Esophagus muscularis mucosa (tissue), 4 donors: ENCODE data around the gene TTLL12. TPM values are rescaled to one million over a fixed set of nuclear protein-coding genes. Genes with fewer than 3 reads are reported as not detected.

Experiments used
- DNase-seq: peaks from one replicate; pipeline ENCODE4 v3.0.0-alpha.2; 2017; ENCODE audit errors: extremely low spot score
- H3K27ac ChIP-seq, 4 donors: fragments of 200-600 bp; sonication (generic); replicated peaks in 1 of 4; 1 replicate in 3 of 4; 2 replicates in 1 of 4; pipeline ENCODE4 v1.5.1; 2016 to 2019; ENCODE audit warnings: mild to moderate bottlenecking in 1 of 4
- H3K27me3 ChIP-seq, 4 donors: fragments of 200-600 bp; sonication (generic); one replicate each; pipeline versions ENCODE4 v1.5.1 to v1.6.0; 2016 to 2019
- H3K36me3 ChIP-seq, 4 donors: fragments of 200-600 bp; sonication (generic); one replicate each; pipeline ENCODE4 v1.5.1; 2016 to 2019
- H3K4me1 ChIP-seq, 4 donors: fragments of 200-600 bp; sonication (generic); one replicate each; pipeline ENCODE4 v1.5.1; 2016 to 2019
- H3K4me3 ChIP-seq, 4 donors: fragments of 200-600 bp; sonication (generic); 1 replicate in 2 of 4; 2 replicates in 2 of 4; pipeline ENCODE4 v1.5.1; 2016 to 2019; ENCODE audit warnings: mild to moderate bottlenecking in 4 of 4, moderate library complexity in 1 of 4
- H3K9me3 ChIP-seq, 4 donors: fragments of 200-600 bp; sonication (generic); 1 replicate in 3 of 4; 2 replicates in 1 of 4; pipeline ENCODE4 v1.5.1; 2016 to 2019
- EP300 ChIP-seq: sonication (generic); formaldehyde crosslinking; IDR thresholded peaks from one replicate; pipeline ENCODE4 v1.6.1; 2017; ENCODE audit warnings: antibody characterized with exemption
- POLR2A ChIP-seq: fragments of 450-650 bp; IDR thresholded peaks from one replicate; pipeline ENCODE4 v1.6.1; 2017; ENCODE audit warnings: antibody characterized with exemption, moderate library complexity, mild to moderate bottlenecking, low read depth
- POLR2AphosphoS5 ChIP-seq, 2 donors: sonication (generic); formaldehyde crosslinking; IDR thresholded peaks; one replicate each; pipeline ENCODE4 v1.6.1; 2017; ENCODE audit warnings: antibody characterized with exemption in 2 of 2
- WGBS: methylation state at CpG from one replicate; pipeline ENCODE4 v1.1.5; 2018; 5-methylcytosine and 5-hydroxymethylcytosine counted together
- intact Hi-C: fragments of 100-400 bp; cut with DNase I; formaldehyde crosslinking; loops from one replicate; pipeline ENCODE4 v1.15.1; 2023
- total RNA-seq, 4 donors: library from RNA; depleted of rRNA; stranded (reverse); fragments of >200 nt; gene quantifications; one replicate each; pipeline versions ENCODE4 v1.1.0 to v1.2.1, GENCODE V29; 2016
- TF ChIP-seq, protein P1 (sequence below), 3 experiments: fragments of 200-600 bp in 2 of 3; fragments of 450-650 bp in 1 of 3; sonication (generic) in 2 of 3; IDR thresholded peaks; one replicate each; pipeline ENCODE4 v1.5.1; 2017 to 2019; ENCODE audit warnings: antibody characterized with exemption in 3 of 3, mild to moderate bottlenecking in 2 of 3, moderate library complexity in 1 of 3

Gene TTLL12
- total RNA-seq, 4 donors from 2014 or later, result 19.9 to 32.8 (median 28.0) TPM

GRCh38 chr22:43156413-43156812, 30.5 kb downstream of the TTLL12 start:
- intact Hi-C loops, result no loop called here
- Histone ChIP-seq H3K27ac (no peak overlapping the region), H3K36me3 (peaks cover 0 to 27% (median 17%) of the 10 kb centered on the region in 4 donors), H3K27me3 (no peaks in the 10 kb centered on the region), H3K4me1 (peaks cover 15 to 61% (median 43%) of the 10 kb centered on the region in 4 donors), H3K9me3 (no peaks in the 10 kb centered on the region), H3K4me3 (no peak overlapping the region)
- TF ChIP-seq POLR2A (no peak), EP300 (no peak), POLR2AphosphoS5 (IDR thresholded peaks at IDR 0.05) (no peak)
- TF ChIP-seq, protein P1, sequence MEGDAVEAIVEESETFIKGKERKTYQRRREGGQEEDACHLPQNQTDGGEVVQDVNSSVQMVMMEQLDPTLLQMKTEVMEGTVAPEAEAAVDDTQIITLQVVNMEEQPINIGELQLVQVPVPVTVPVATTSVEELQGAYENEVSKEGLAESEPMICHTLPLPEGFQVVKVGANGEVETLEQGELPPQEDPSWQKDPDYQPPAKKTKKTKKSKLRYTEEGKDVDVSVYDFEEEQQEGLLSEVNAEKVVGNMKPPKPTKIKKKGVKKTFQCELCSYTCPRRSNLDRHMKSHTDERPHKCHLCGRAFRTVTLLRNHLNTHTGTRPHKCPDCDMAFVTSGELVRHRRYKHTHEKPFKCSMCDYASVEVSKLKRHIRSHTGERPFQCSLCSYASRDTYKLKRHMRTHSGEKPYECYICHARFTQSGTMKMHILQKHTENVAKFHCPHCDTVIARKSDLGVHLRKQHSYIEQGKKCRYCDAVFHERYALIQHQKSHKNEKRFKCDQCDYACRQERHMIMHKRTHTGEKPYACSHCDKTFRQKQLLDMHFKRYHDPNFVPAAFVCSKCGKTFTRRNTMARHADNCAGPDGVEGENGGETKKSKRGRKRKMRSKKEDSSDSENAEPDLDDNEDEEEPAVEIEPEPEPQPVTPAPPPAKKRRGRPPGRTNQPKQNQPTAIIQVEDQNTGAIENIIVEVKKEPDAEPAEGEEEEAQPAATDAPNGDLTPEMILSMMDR (IDR thresholded peaks at IDR 0.05), result no peak
- WGBS, result 85% methylated on average over 12 of the region's 12 CpGs
- DNase-seq, result no peak

DNA sequence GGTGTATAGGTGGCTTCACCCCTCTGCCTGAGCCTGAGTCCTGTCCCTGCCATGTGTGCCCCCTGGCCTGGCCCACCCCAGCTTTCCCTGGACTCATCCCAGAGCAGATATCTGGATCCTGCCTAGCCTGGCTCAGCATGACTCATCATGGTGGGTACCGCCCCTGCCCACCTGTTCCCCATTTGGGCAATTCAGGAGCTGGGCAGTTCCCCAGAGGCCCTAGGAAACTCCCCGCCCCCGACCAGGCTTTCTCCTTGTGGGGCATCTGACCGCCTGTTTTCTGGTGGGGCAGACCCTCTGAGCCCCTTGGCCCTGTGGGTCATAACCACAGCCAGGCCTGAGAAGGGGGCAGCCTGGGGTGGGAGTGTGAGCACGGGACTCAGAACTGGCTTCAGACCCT, 31.1 kb downstream of the TTLL12 start:
- no peak overlapping the region for H3K27ac ChIP-seq

DNA sequence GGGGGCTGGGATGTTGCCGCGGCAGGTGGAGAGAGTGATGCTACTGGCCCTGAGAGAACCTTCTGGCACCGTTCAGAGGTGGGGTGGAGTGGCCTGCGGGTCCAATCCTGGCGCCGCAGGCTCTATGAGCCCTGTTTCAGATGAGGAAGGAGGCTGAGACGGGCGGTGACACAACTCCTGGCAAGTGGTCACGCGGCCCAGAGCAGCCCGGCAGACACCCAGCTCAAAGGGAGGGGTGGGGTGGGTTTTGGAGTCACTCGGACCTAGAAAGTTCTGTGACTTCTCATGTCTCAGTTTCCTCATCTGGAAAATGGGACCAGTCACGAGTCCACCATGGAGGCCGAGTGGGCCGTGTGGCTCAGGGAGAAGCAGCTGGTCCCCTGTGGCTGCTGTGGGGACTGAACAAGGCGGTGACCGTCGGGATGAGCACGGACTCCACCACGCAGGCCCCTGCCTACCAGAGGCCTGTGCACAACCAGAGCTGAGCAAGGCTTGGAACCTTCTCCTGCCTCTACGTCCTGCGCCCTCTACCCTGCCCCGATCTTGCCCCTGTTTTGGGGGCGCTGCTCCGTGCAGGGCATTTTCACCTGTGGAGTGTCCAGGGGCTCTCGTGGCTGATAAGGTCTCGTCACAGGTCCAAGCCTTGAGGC, 31.9 kb downstream of the TTLL12 start:
- H3K27ac ChIP-seq, result peak overlapping the region in 1 of 4 donors; percentile 20
- peaks cover 0 to 16% (median 5%) of the 10 kb centered on the region in 4 donors for H3K36me3 ChIP-seq
- H3K4me3 ChIP-seq, result no peak overlapping the region
- H3K27me3 ChIP-seq, result no peaks in the 10 kb centered on the region
- no peaks in the 10 kb centered on the region for H3K9me3 ChIP-seq
- no peak for DNase-seq
- 76% methylated on average over 24 of the region's 27 CpGs for WGBS
- TF ChIP-seq POLR2AphosphoS5 (IDR thresholded peaks at IDR 0.05) (no peak), EP300 (no peak), POLR2A (no peak)
- TF ChIP-seq, protein P1 (IDR thresholded peaks at IDR 0.05), result no peak
- intact Hi-C loops, result no loop called here
- peaks cover 18 to 70% (median 51%) of the 10 kb centered on the region in 4 donors for H3K4me1 ChIP-seq

More for the DNA sequence above, 31.1 kb downstream of the TTLL12 start:
- Histone ChIP-seq H3K4me1 (peaks cover 17 to 66% (median 47%) of the 10 kb centered on the region in 4 donors), H3K4me3 (no peak overlapping the region), H3K27me3 (no peaks in the 10 kb centered on the region), H3K36me3 (peaks cover 0 to 22% (median 10%) of the 10 kb centered on the region in 4 donors), H3K9me3 (no peaks in the 10 kb centered on the region)
- no peak for TF ChIP-seq POLR2A
- no peak for TF ChIP-seq POLR2AphosphoS5 (IDR thresholded peaks at IDR 0.05)
- TF ChIP-seq, protein P1 (IDR thresholded peaks at IDR 0.05), result no peak
- TF ChIP-seq EP300, result no peak
- intact Hi-C loops, result no loop called here
- WGBS, result 83% methylated on average over 2 of the region's 5 CpGs
- no peak for DNase-seq

- H3K27me3 ChIP-seq, result no peaks in the 10 kb centered on the region
- intact Hi-C loops, result no loop called here
- no peak overlapping the region for H3K4me3 ChIP-seq
- WGBS, result 62% methylated on average over 9 of the region's 9 CpGs
- no peak for DNase-seq
- no peaks in the 10 kb centered on the region for H3K9me3 ChIP-seq
- TF ChIP-seq, protein P1 (IDR thresholded peaks at IDR 0.05), result no peak
- TF ChIP-seq POLR2A (no peak), POLR2AphosphoS5 (IDR thresholded peaks at IDR 0.05) (no peak), EP300 (no peak)
- peaks cover 11 to 60% (median 47%) of the 10 kb centered on the region in 4 donors for H3K4me1 ChIP-seq
- peak overlapping the region in 1 of 4 donors; percentile 31 for H3K27ac ChIP-seq
- H3K36me3 ChIP-seq, result peaks cover 0 to 5% (median 0%) of the 10 kb centered on the region in 4 donors
These were observed 33.0 kb downstream of the TTLL12 start for GRCh38 chr22:43153899-43154298.
